HG02623 (cell line): ENCODE measurements around the gene GRWD1.
A peak's percentile ranks its signal among the peaks of the same experiment; 100 is the strongest.

ENCODE experiments used
- ATAC-seq: cut with Tn5 transposase; IDR thresholded peaks from one replicate; pipeline ENCODE4 v1.9.1; 2021; ENCODE audit warnings: moderate library complexity; ENCODE audit not compliant: unreplicated experiment

The GRWD1 gene

GRCh38 chr19:48445606-48446481 lies at the start of gene GRWD1:
Gene GRWD1 (plus strand): TSS chr19:48445983. CDS start chr19:48446006, 23 bp downstream.
- ATAC-seq: peak; percentile 81

GRCh38 chr19:48396016-48396823 lies 49.6 kb upstream of the GRWD1 start:
- ATAC-seq: no peak

- ATAC-seq: no peak
These were observed 49.0 kb upstream of the GRWD1 start for GRCh38 chr19:48396824-48397176.

- no peak for ATAC-seq
These were observed 48.3 kb upstream of the GRWD1 start for GRCh38 chr19:48397263-48398101.

- ATAC-seq: no peak
These were observed 47.7 kb upstream of the GRWD1 start for GRCh38 chr19:48398102-48398374.

- ATAC-seq: no peak
These were observed 47.2 kb upstream of the GRWD1 start for GRCh38 chr19:48398375-48399235.

- no peak for ATAC-seq
These were observed 45.6 kb upstream of the GRWD1 start for GRCh38 chr19:48400018-48400742.

GRCh38 chr19:48401287-48401686 lies 44.5 kb upstream of the GRWD1 start:
- ATAC-seq: no peak

GRCh38 chr19:48403606-48404005 lies 42.2 kb upstream of the GRWD1 start:
- no peak for ATAC-seq

GRCh38 chr19:48405010-48405659 lies 40.6 kb upstream of the GRWD1 start:
- ATAC-seq: no peak

- no peak for ATAC-seq
These were observed 39.9 kb upstream of the GRWD1 start for GRCh38 chr19:48405850-48406249.

GRCh38 chr19:48413879-48414587 lies 31.8 kb upstream of the GRWD1 start:
- ATAC-seq: no peak

- no peak for ATAC-seq
These were observed 30.4 kb upstream of the GRWD1 start for GRCh38 chr19:48415395-48415794.

- no peak for ATAC-seq
These were observed 30.0 kb upstream of the GRWD1 start for GRCh38 chr19:48415806-48416221.

GRCh38 chr19:48417421-48417820 lies 28.4 kb upstream of the GRWD1 start:
- ATAC-seq: no peak

GRCh38 chr19:48418317-48419064 lies 27.3 kb upstream of the GRWD1 start:
- ATAC-seq: no peak

- ATAC-seq: peak; percentile 57
These were observed 26.4 kb upstream of the GRWD1 start for GRCh38 chr19:48419158-48419920.
